Stimulated activated CD8-positive, alpha-beta memory T cell treated with anti-CD3 and anti-CD28 coated beads, Interleukin-15, amount 100 ng/mL, for 24 hours (primary cell): ENCODE results near the gene CBR1.

Experiments
- DNase-seq: peaks from one replicate; pipeline ENCODE4 v3.0.0-alpha.2; 2020; ENCODE audit warnings: low read depth

The CBR1 gene

GRCh38 chr21:36117286-36117741 lies 47.5 kb downstream of the CBR1 start:
- DNase-seq = no peak

- DNase-seq = no peak
These were observed 50.6 kb downstream of the CBR1 start for GRCh38 chr21:36120304-36120888.
